HG03064 (cell line): ENCODE data around the gene WDR89.
"Not testable (repeated sequence)": the region's sequence is repeated elsewhere in the genome, so short reads cannot be mapped to it uniquely, and the experiment has no call there.

Source experiments
- ATAC-seq: cut with Tn5 transposase; IDR thresholded peaks from one replicate; pipeline ENCODE4 v1.9.1; 2021; ENCODE audit warnings: low read depth; ENCODE audit not compliant: unreplicated experiment

WDR89 gene

GRCh38 chr14:63641473-63642228 is at the start of gene WDR89:
Gene WDR89 (minus strand): TSS chr14:63641871. CDS start chr14:63599942, 41,929 bp downstream.
- ATAC-seq: peak; percentile 82

GRCh38 chr14:63689132-63689531 is 47.5 kb upstream of the WDR89 start:
- ATAC-seq: no peak

GRCh38 chr14:63686926-63687325 is 45.3 kb upstream of the WDR89 start:
- ATAC-seq: no peak

GRCh38 chr14:63685401-63685800 is 43.7 kb upstream of the WDR89 start:
- ATAC-seq: no peak

GRCh38 chr14:63682727-63683593 is 41.3 kb upstream of the WDR89 start:
- no peak for ATAC-seq

- ATAC-seq: no peak
Measured at GRCh38 chr14:63678536-63678935, 36.9 kb upstream of the WDR89 start.

- no peak for ATAC-seq
Measured at GRCh38 chr14:63677891-63678379, 36.3 kb upstream of the WDR89 start.

- no peak for ATAC-seq
Measured at GRCh38 chr14:63676615-63677014, 34.9 kb upstream of the WDR89 start.

GRCh38 chr14:63673886-63674497 is 32.3 kb upstream of the WDR89 start:
- no peak for ATAC-seq

GRCh38 chr14:63673255-63673654 is 31.6 kb upstream of the WDR89 start:
- no peak for ATAC-seq

- peak; percentile 74 for ATAC-seq
Measured at GRCh38 chr14:63672417-63673180, 30.9 kb upstream of the WDR89 start.

- ATAC-seq: no peak
Measured at GRCh38 chr14:63671987-63672386, 30.3 kb upstream of the WDR89 start.

GRCh38 chr14:63670692-63671091 is 29.0 kb upstream of the WDR89 start:
- no peak for ATAC-seq

GRCh38 chr14:63666335-63666734 is 24.7 kb upstream of the WDR89 start:
- ATAC-seq: no peak

- no peak for ATAC-seq
Measured at GRCh38 chr14:63663428-63664341, 22.0 kb upstream of the WDR89 start.

GRCh38 chr14:63662776-63663175 is 21.1 kb upstream of the WDR89 start:
- ATAC-seq: no peak

- ATAC-seq: not testable (repeated sequence)
Measured at GRCh38 chr14:63661881-63662280, 20.2 kb upstream of the WDR89 start.

GRCh38 chr14:63659726-63660125 is 18.1 kb upstream of the WDR89 start:
- ATAC-seq: no peak

GRCh38 chr14:63656194-63656593 is 14.5 kb upstream of the WDR89 start:
- no peak for ATAC-seq
